Head of caudate nucleus (tissue), 42 donors: Measurements from ENCODE around the gene ACTN1.

Experiments
- DNase-seq, 42 donors: peaks; one replicate each; pipeline versions ENCODE4 v3.0.0 to v3.0.0-alpha.2; 2020 to 2021; ENCODE audit warnings: mixed read lengths in 7 of 42
- intact Hi-C: fragments of 100-400 bp; cut with DNase I; formaldehyde crosslinking; loops from one replicate; pipeline ENCODE4 v1.15.0; 2022

Gene ACTN1

GRCh38 chr14:68972507-68973218 is 6.4 kb downstream of the ACTN1 start:
- intact Hi-C loops = no loop called here
- peak in 4 of 42 donors; percentile 40 to 53 (median 46) for DNase-seq

GRCh38 chr14:68971411-68972035 is 7.6 kb downstream of the ACTN1 start:
- intact Hi-C loops = no loop called here
- DNase-seq = peak in 6 of 42 donors; percentile 40 to 73 (median 57)

- intact Hi-C loops = no loop called here
- DNase-seq = no peak
These were observed 8.4 kb downstream of the ACTN1 start for GRCh38 chr14:68970736-68971135.

- DNase-seq = no peak
- intact Hi-C loops = no loop called here
These were observed 9.0 kb downstream of the ACTN1 start for GRCh38 chr14:68970038-68970612.

GRCh38 chr14:68969278-68970033 is 9.6 kb downstream of the ACTN1 start:
- intact Hi-C loops = no loop called here
- no peak for DNase-seq

GRCh38 chr14:68968721-68969120 is 10.4 kb downstream of the ACTN1 start:
- intact Hi-C loops = no loop called here
- DNase-seq = no peak

GRCh38 chr14:68968051-68968450 is 11.1 kb downstream of the ACTN1 start:
- peak in 31 of 42 donors; percentile 32 to 91 (median 69) for DNase-seq
- intact Hi-C loops = no loop called here

GRCh38 chr14:68967459-68967940 is 11.6 kb downstream of the ACTN1 start:
- intact Hi-C loops = no loop called here
- DNase-seq = no peak

GRCh38 chr14:68966872-68967301 is 12.2 kb downstream of the ACTN1 start:
- no peak for DNase-seq
- intact Hi-C loops = no loop called here

- no peak for DNase-seq
- intact Hi-C loops = no loop called here
These were observed 13.8 kb downstream of the ACTN1 start for GRCh38 chr14:68965261-68965761.

GRCh38 chr14:68964300-68965093 is 14.6 kb downstream of the ACTN1 start:
- no peak for DNase-seq
- intact Hi-C loops = no loop called here

- no peak for DNase-seq
- intact Hi-C loops = no loop called here
These were observed 16.4 kb downstream of the ACTN1 start for GRCh38 chr14:68962681-68963080.

- DNase-seq = peak; percentile 66 to 95 (median 85)
- intact Hi-C loops = no loop called here
These were observed 17.1 kb downstream of the ACTN1 start for GRCh38 chr14:68961781-68962584.

GRCh38 chr14:68961361-68961760 is 17.7 kb downstream of the ACTN1 start:
- DNase-seq = no peak
- intact Hi-C loops = no loop called here

- no peak for DNase-seq
- intact Hi-C loops = no loop called here
These were observed 19.0 kb downstream of the ACTN1 start for GRCh38 chr14:68960123-68960522.

GRCh38 chr14:68959035-68959434 is 20.1 kb downstream of the ACTN1 start:
- DNase-seq = no peak
- intact Hi-C loops = no loop called here

GRCh38 chr14:68958553-68958952 is 20.5 kb downstream of the ACTN1 start:
- no peak for DNase-seq
- intact Hi-C loops = no loop called here

GRCh38 chr14:68957775-68958174 is 21.3 kb downstream of the ACTN1 start:
- no peak for DNase-seq
- intact Hi-C loops = no loop called here
